Endothelial cell of umbilical vein (primary cell): ENCODE measurements around the gene DDR2. TPM values are rescaled to one million over a fixed set of nuclear protein-coding genes. Genes with fewer than 3 reads are reported as not detected.

Experiments used
- BruUV-seq: library from RNA; stranded (reverse); fragments of 400-500 nt; replicated peaks from 2 replicates; lab custom pipeline; 2021; lab: Mats Ljungman, UMichigan
- CTCF ChIA-PET: fragments of 300-600, 350-600 bp; sonication (Branson Sonifier 250); formaldehyde crosslinking; loops from one replicate; lab custom pipeline; 2021; ENCODE audit warnings: antibody characterized with exemption, inconsistent platforms; lab: Charles Lee
- POLR2A ChIA-PET: fragments of 300-600, 350-600 bp; sonication (Branson Sonifier 250); formaldehyde crosslinking; loops from one replicate; lab custom pipeline; 2021; ENCODE audit warnings: antibody characterized with exemption, inconsistent platforms; lab: Charles Lee
- DNase-seq: peaks from one replicate; pipeline ENCODE4 v3.0.0-alpha.2; 2011; ENCODE audit warnings: low read depth, low spot score
- FAIRE-seq: peaks from 2 replicates; lab custom pipeline; 2011; peaks lifted over from hg19 to GRCh38; lab: Jason Lieb, UNC
- H2AFZ ChIP-seq: 2 replicates; pipeline ENCODE4 v1.6.0; 2012; ENCODE audit warnings: low read depth, low read length, control low read depth, inconsistent platforms
- H3K27ac ChIP-seq: 2 replicates; pipeline ENCODE4 v1.5.1; 2011; ENCODE audit warnings: low read depth, mild to moderate bottlenecking, control low read depth, low read length, moderate library complexity; ENCODE audit not compliant: insufficient read depth
- H3K27me3 ChIP-seq, 2 experiments: 2 replicates each; pipeline versions ENCODE4 v1.6.0 to v1.6.1; 2011; ENCODE audit warnings: low read length in 2 of 2, mixed read lengths in 1 of 2; ENCODE audit not compliant: control insufficient read depth in 2 of 2, insufficient read depth in 2 of 2
- H3K36me3 ChIP-seq, 2 experiments: 2 replicates in 1 of 2; 3 replicates in 1 of 2; pipeline ENCODE4 v1.5.1; 2011; ENCODE audit warnings: low read length in 2 of 2, mild to moderate bottlenecking in 1 of 2, moderate library complexity in 1 of 2; ENCODE audit not compliant: control insufficient read depth in 2 of 2, insufficient read depth in 2 of 2; ENCODE audit errors: extremely low read depth in 1 of 2
- H3K4me1 ChIP-seq: 3 replicates; pipeline ENCODE4 v1.5.1; 2011; ENCODE audit warnings: mild to moderate bottlenecking, low read length; ENCODE audit not compliant: control insufficient read depth, insufficient read depth; ENCODE audit errors: extremely low read depth
- H3K4me2 ChIP-seq: 2 replicates; pipeline ENCODE4 v1.6.1; 2011; ENCODE audit warnings: low read length, control low read depth, mixed read lengths; ENCODE audit not compliant: insufficient read depth
- H3K4me3 ChIP-seq, 3 experiments: fragments of 200-600 bp in 1 of 3; sonication (generic), shearing (Covaris generic) in 1 of 3; replicated peaks in 1 of 3; 2 replicates each; pipeline ENCODE4 v1.5.1; 2011 to 2016; ENCODE audit warnings: control low read depth in 3 of 3, low read length in 3 of 3, mild to moderate bottlenecking in 2 of 3, inconsistent platforms in 1 of 3, low read depth in 1 of 3, moderate library complexity in 1 of 3; ENCODE audit not compliant: insufficient read depth in 1 of 3
- H3K79me2 ChIP-seq: 2 replicates; pipeline ENCODE4 v1.6.0; 2012; ENCODE audit warnings: low read length, inconsistent platforms; ENCODE audit not compliant: control insufficient read depth, insufficient read depth
- H3K9ac ChIP-seq: replicated peaks from 2 replicates; pipeline ENCODE3; 2011; ENCODE audit warnings: low read length, control low read depth; ENCODE audit not compliant: insufficient read depth; ENCODE audit errors: extremely low read depth
- H3K9me1 ChIP-seq: replicated peaks from 3 replicates; pipeline ENCODE4 v1.6.0; 2011; ENCODE audit warnings: mild to moderate bottlenecking, low read length; ENCODE audit not compliant: control insufficient read depth, insufficient read depth; ENCODE audit errors: extremely low read depth
- H3K9me3 ChIP-seq: replicated peaks from 2 replicates; pipeline ENCODE4 v1.5.1; 2012; ENCODE audit warnings: low read length, inconsistent platforms; ENCODE audit not compliant: control insufficient read depth, insufficient read depth
- H4K20me1 ChIP-seq: replicated peaks from 2 replicates; pipeline ENCODE3; 2011; ENCODE audit warnings: mild to moderate bottlenecking, low read length; ENCODE audit not compliant: control insufficient read depth, insufficient read depth; ENCODE audit errors: extremely low read depth
- EZH2 ChIP-seq: IDR thresholded peaks from 2 replicates; pipeline ENCODE4 v1.6.1; 2012; ENCODE audit warnings: borderline replicate concordance, low read depth, mild to moderate bottlenecking, moderate library complexity, low read length, inconsistent platforms; ENCODE audit not compliant: severe bottlenecking
- FOS ChIP-seq: IDR thresholded peaks from 2 replicates; pipeline ENCODE4 v1.6.1; 2011; ENCODE audit warnings: mild to moderate bottlenecking, low read length, moderate library complexity, borderline replicate concordance; ENCODE audit not compliant: insufficient read depth
- GATA2 ChIP-seq: IDR thresholded peaks from 2 replicates; pipeline ENCODE4 v1.7.0; 2011; ENCODE audit warnings: low read depth, mild to moderate bottlenecking, moderate library complexity, mixed read lengths, low read length; ENCODE audit not compliant: insufficient read length, insufficient read depth
- JUN ChIP-seq: IDR thresholded peaks from 2 replicates; pipeline ENCODE4 v1.6.1; 2011; ENCODE audit warnings: borderline replicate concordance, low read depth; ENCODE audit not compliant: insufficient read length, insufficient read depth
- MYC ChIP-seq: IDR thresholded peaks from one replicate; pipeline ENCODE4 v1.6.1; 2011; ENCODE audit warnings: mild to moderate bottlenecking, low read depth, low read length
- POLR2A ChIP-seq: IDR thresholded peaks from 2 replicates; pipeline ENCODE4 v1.6.1; 2012; ENCODE audit warnings: low read depth, mild to moderate bottlenecking, control low read depth, low read length
- POLR2AphosphoS5 ChIP-seq: IDR thresholded peaks from 2 replicates; pipeline ENCODE4 v1.6.1; 2012; ENCODE audit warnings: low read depth, mild to moderate bottlenecking, control low read depth, low read length, moderate library complexity; ENCODE audit not compliant: insufficient read depth
- dilution Hi-C: fragments of 300-500 bp; cut with MboI; formaldehyde crosslinking; loops from one replicate; pipeline ENCODE4 v1.15.0; 2019; ENCODE audit warnings: low sequenced_read_pairs; ENCODE audit not compliant: extremely low pct_ligation_motif_present
- intact Hi-C: fragments of 100-400 bp; cut with micrococcal nuclease; formaldehyde crosslinking; loops from one replicate; pipeline ENCODE4 v1.10.0; 2022
- polyA plus RNA-seq, 4 experiments: library from polyadenylated mRNA; depleted of rRNA in 3 of 4; stranded (reverse) in 3 of 4; unstranded in 1 of 4; fragments of >200 nt; gene quantifications; 2 replicates each; pipeline versions ENCODE4 v1.2.1 to v1.2.3, GENCODE V29; 2011 to 2012; ENCODE audit warnings: missing spikeins in 1 of 4
- total RNA-seq: library from RNA; stranded (reverse); gene quantifications from 2 replicates; pipeline ENCODE4 v1.2.3, GENCODE V29; 2021
- TF ChIP-seq, protein P1 (sequence below), 2 donors: IDR thresholded peaks; 1 replicate in 1 of 2; 2 replicates in 1 of 2; pipeline ENCODE4 v1.5.1; 2011; ENCODE audit warnings: low read length in 2 of 2, mild to moderate bottlenecking in 2 of 2, moderate library complexity in 2 of 2, control low read depth in 1 of 2, inconsistent platforms in 1 of 2, low read depth in 1 of 2; ENCODE audit not compliant: insufficient read depth in 1 of 2; ENCODE audit errors: extremely low read depth in 1 of 2
- TF ChIP-seq, protein P2 (sequence below): IDR thresholded peaks from 2 replicates; pipeline ENCODE4 v1.6.1; 2011; ENCODE audit not compliant: insufficient read depth, insufficient read length

The DDR2 gene
- total and polyA plus RNA-seq, 2 donors (not counting 3 experiments of a cell fraction or from before 2014, with no cell fraction given) = 27.8 to 30.8 TPM

DNA sequence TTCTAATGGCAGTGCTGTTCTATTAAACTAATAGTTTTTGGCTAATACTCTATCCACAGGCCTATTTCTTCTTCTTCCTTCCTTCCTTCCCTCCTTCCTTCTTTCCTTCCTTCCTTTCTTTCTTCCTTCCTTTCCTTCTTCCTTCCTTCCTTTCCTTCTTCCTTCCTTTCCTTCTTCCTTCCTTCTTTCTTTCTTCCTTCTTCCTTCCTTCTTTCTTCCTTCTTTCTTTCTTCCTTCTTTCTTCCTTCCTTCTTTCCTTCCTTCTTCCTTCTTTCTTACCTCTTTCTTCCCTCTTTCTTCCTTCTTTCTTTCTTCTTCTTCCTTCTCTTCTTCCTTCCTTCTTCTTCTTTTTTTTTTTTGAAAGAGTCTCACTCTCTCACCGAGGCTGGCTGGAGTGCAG, 197.0 kb downstream of the DDR2 start:
- Histone ChIP-seq H3K4me3 (no peak overlapping the region), H2AFZ (no peak overlapping the region), H3K9ac (no peak overlapping the region), H3K79me2 (no peaks in the 10 kb centered on the region), H4K20me1 (no peaks in the 10 kb centered on the region), H3K4me2 (no peak overlapping the region), H3K27ac (no peak overlapping the region), H3K27me3 (no peaks in the 10 kb centered on the region), H3K4me1 (no peaks in the 10 kb centered on the region), H3K9me3 (no peaks in the 10 kb centered on the region), H3K36me3 (no peaks in the 10 kb centered on the region), H3K9me1 (no peaks in the 10 kb centered on the region)
- ChIA-PET POLR2A (no interaction called here), CTCF (no interaction called here)
- TF ChIP-seq, protein P1, sequence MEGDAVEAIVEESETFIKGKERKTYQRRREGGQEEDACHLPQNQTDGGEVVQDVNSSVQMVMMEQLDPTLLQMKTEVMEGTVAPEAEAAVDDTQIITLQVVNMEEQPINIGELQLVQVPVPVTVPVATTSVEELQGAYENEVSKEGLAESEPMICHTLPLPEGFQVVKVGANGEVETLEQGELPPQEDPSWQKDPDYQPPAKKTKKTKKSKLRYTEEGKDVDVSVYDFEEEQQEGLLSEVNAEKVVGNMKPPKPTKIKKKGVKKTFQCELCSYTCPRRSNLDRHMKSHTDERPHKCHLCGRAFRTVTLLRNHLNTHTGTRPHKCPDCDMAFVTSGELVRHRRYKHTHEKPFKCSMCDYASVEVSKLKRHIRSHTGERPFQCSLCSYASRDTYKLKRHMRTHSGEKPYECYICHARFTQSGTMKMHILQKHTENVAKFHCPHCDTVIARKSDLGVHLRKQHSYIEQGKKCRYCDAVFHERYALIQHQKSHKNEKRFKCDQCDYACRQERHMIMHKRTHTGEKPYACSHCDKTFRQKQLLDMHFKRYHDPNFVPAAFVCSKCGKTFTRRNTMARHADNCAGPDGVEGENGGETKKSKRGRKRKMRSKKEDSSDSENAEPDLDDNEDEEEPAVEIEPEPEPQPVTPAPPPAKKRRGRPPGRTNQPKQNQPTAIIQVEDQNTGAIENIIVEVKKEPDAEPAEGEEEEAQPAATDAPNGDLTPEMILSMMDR (IDR thresholded peaks at IDR 0.05; ENCODE audit: extremely low read depth in 1 of 2, insufficient read depth in 1 of 2, low read depth in 1 of 2, low read length in 2 of 2) = no peak
- TF ChIP-seq JUN = no peak
- no peak for TF ChIP-seq FOS
- no peak for TF ChIP-seq POLR2AphosphoS5
- BruUV-seq = no TSS peak
- dilution Hi-C loops (no loop called here), intact Hi-C loops (no loop called here)
- DNase-seq = no peak
- FAIRE-seq = no peak

DNA sequence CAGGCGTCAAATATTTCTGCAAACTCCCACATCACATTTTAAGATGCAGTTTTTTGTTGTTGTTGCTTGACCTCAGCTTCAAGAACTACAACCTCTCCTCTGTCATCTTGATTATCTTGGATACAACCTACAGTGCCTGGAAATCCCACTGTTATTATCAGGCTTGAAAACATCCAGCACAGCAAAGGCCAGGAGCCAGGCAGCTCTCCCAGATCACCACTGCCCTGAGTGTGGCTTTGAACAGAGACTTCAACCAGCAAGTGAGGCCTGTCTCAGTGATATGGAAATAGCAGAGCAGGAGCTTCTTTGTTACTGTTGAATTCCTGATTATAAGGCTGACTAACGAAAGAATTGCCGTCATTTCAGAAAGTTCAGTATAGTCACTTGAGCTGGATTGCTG, 200.2 kb downstream of the DDR2 start:
- Histone ChIP-seq H3K4me2 (no peak overlapping the region), H3K4me1 (no peaks in the 10 kb centered on the region), H4K20me1 (no peaks in the 10 kb centered on the region), H3K79me2 (no peaks in the 10 kb centered on the region), H2AFZ (no peak overlapping the region), H3K27me3 (no peaks in the 10 kb centered on the region), H3K9me1 (no peaks in the 10 kb centered on the region), H3K9ac (no peak overlapping the region), H3K27ac (no peak overlapping the region), H3K9me3 (no peaks in the 10 kb centered on the region), H3K36me3 (no peaks in the 10 kb centered on the region), H3K4me3 (no peak overlapping the region)
- ChIA-PET POLR2A (no interaction called here), CTCF (no interaction called here)
- FAIRE-seq (no peak), DNase-seq (no peak)
- intact Hi-C loops (no loop called here), dilution Hi-C loops (no loop called here)
- no peak for TF ChIP-seq EZH2
- TF ChIP-seq POLR2A = no peak
- TF ChIP-seq POLR2AphosphoS5 = no peak
- TF ChIP-seq, protein P1 (IDR thresholded peaks at IDR 0.05; ENCODE audit: extremely low read depth in 1 of 2, insufficient read depth in 1 of 2, low read depth in 1 of 2, low read length in 2 of 2) = no peak
- TF ChIP-seq, protein P2, sequence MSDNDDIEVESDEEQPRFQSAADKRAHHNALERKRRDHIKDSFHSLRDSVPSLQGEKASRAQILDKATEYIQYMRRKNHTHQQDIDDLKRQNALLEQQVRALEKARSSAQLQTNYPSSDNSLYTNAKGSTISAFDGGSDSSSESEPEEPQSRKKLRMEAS = no peak
- TF ChIP-seq FOS = no peak
- TF ChIP-seq JUN = no peak
- no peak for TF ChIP-seq MYC
- no peak for TF ChIP-seq GATA2
- no TSS peak for BruUV-seq
